ENCODE data around the gene MTG2.

- TF ChIP-seq CTCF (IDR thresholded peaks at IDR 0.05) (no peak), POLR2AphosphoS5 (IDR thresholded peaks at IDR 0.05; ENCODE audit: low read depth, low read length) (no peak)
These were observed 45.4 kb downstream of the MTG2 start for GRCh38 chr20:62227977-62228958.
